GM23338 (cell line): ENCODE results near the gene EVC2.

Source experiments
- EZH2 ChIP-seq: fragments of 200-600 bp; sonication (generic); IDR thresholded peaks from one replicate; pipeline ENCODE4 v1.8.0; 2017; ENCODE audit warnings: antibody characterized with exemption, mild to moderate bottlenecking, low read depth; ENCODE audit not compliant: unreplicated experiment
- JUNB ChIP-seq: IDR thresholded peaks from one replicate; pipeline ENCODE4 v1.6.1; 2016; ENCODE audit warnings: antibody characterized with exemption; ENCODE audit not compliant: unreplicated experiment
- POLR2AphosphoS5 ChIP-seq: IDR thresholded peaks from 2 replicates; pipeline ENCODE4 v1.6.1; 2016; ENCODE audit warnings: antibody characterized with exemption, low read depth
- STAT1 ChIP-seq: IDR thresholded peaks from one replicate; pipeline ENCODE4 v1.6.1; 2016; ENCODE audit warnings: antibody characterized with exemption; ENCODE audit not compliant: unreplicated experiment
- TF ChIP-seq, protein P1 (sequence below), 2 experiments: fragments of 200-600 bp in 1 of 2; sonication (generic) in 1 of 2; conservative IDR thresholded peaks; 2 replicates each; pipeline versions ENCODE4 v1.5.1 to v1.6.1; 2016 to 2017; ENCODE audit warnings: antibody characterized with exemption in 2 of 2, low read depth in 2 of 2, mild to moderate bottlenecking in 2 of 2, moderate library complexity in 1 of 2
- TF ChIP-seq, protein P2 (sequence below): IDR thresholded peaks from one replicate; pipeline ENCODE4 v1.6.1; 2018; ENCODE audit warnings: antibody characterized with exemption; ENCODE audit not compliant: unreplicated experiment
- TF ChIP-seq, protein P3 (sequence below): fragments of 250-450 bp; sonication (Bioruptor Pico); IDR thresholded peaks from 2 replicates; pipeline ENCODE4 v1.5.0; 2020; ENCODE audit warnings: mild to moderate bottlenecking, moderate library complexity
- TF ChIP-seq, protein P4 (sequence below): IDR thresholded peaks from 2 replicates; pipeline ENCODE4 v1.6.1; 2016; ENCODE audit warnings: antibody characterized with exemption

DNA sequence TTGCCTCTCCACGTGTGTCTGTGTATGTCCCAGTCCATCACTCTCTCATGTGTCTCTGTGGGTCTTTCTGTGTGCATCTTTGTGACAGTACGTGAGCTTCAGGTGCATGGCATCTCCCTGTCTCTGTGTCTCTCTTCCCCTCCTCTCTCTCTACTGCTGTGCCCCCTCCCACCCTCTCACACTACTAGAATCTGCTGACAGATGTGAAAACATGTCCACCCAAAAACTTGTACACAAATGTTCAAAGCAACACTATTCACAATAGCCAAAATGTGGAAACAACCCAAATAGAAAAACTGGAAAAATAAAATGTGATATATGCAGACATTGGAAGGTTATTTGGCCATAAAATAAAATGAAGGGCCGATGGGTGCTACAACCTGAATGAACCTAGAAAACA lies 12.6 kb upstream of the EVC2 start:
- TF ChIP-seq, protein P1, sequence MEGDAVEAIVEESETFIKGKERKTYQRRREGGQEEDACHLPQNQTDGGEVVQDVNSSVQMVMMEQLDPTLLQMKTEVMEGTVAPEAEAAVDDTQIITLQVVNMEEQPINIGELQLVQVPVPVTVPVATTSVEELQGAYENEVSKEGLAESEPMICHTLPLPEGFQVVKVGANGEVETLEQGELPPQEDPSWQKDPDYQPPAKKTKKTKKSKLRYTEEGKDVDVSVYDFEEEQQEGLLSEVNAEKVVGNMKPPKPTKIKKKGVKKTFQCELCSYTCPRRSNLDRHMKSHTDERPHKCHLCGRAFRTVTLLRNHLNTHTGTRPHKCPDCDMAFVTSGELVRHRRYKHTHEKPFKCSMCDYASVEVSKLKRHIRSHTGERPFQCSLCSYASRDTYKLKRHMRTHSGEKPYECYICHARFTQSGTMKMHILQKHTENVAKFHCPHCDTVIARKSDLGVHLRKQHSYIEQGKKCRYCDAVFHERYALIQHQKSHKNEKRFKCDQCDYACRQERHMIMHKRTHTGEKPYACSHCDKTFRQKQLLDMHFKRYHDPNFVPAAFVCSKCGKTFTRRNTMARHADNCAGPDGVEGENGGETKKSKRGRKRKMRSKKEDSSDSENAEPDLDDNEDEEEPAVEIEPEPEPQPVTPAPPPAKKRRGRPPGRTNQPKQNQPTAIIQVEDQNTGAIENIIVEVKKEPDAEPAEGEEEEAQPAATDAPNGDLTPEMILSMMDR (conservative IDR thresholded peaks at IDR 0.05; ENCODE audit: low read depth in 2 of 2) = no peak
- no peak for TF ChIP-seq EZH2
- TF ChIP-seq JUNB = no peak
- TF ChIP-seq POLR2AphosphoS5 = no peak
- TF ChIP-seq, protein P2, sequence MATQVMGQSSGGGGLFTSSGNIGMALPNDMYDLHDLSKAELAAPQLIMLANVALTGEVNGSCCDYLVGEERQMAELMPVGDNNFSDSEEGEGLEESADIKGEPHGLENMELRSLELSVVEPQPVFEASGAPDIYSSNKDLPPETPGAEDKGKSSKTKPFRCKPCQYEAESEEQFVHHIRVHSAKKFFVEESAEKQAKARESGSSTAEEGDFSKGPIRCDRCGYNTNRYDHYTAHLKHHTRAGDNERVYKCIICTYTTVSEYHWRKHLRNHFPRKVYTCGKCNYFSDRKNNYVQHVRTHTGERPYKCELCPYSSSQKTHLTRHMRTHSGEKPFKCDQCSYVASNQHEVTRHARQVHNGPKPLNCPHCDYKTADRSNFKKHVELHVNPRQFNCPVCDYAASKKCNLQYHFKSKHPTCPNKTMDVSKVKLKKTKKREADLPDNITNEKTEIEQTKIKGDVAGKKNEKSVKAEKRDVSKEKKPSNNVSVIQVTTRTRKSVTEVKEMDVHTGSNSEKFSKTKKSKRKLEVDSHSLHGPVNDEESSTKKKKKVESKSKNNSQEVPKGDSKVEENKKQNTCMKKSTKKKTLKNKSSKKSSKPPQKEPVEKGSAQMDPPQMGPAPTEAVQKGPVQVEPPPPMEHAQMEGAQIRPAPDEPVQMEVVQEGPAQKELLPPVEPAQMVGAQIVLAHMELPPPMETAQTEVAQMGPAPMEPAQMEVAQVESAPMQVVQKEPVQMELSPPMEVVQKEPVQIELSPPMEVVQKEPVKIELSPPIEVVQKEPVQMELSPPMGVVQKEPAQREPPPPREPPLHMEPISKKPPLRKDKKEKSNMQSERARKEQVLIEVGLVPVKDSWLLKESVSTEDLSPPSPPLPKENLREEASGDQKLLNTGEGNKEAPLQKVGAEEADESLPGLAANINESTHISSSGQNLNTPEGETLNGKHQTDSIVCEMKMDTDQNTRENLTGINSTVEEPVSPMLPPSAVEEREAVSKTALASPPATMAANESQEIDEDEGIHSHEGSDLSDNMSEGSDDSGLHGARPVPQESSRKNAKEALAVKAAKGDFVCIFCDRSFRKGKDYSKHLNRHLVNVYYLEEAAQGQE = no peak
- TF ChIP-seq STAT1 = no peak
- TF ChIP-seq, protein P3, sequence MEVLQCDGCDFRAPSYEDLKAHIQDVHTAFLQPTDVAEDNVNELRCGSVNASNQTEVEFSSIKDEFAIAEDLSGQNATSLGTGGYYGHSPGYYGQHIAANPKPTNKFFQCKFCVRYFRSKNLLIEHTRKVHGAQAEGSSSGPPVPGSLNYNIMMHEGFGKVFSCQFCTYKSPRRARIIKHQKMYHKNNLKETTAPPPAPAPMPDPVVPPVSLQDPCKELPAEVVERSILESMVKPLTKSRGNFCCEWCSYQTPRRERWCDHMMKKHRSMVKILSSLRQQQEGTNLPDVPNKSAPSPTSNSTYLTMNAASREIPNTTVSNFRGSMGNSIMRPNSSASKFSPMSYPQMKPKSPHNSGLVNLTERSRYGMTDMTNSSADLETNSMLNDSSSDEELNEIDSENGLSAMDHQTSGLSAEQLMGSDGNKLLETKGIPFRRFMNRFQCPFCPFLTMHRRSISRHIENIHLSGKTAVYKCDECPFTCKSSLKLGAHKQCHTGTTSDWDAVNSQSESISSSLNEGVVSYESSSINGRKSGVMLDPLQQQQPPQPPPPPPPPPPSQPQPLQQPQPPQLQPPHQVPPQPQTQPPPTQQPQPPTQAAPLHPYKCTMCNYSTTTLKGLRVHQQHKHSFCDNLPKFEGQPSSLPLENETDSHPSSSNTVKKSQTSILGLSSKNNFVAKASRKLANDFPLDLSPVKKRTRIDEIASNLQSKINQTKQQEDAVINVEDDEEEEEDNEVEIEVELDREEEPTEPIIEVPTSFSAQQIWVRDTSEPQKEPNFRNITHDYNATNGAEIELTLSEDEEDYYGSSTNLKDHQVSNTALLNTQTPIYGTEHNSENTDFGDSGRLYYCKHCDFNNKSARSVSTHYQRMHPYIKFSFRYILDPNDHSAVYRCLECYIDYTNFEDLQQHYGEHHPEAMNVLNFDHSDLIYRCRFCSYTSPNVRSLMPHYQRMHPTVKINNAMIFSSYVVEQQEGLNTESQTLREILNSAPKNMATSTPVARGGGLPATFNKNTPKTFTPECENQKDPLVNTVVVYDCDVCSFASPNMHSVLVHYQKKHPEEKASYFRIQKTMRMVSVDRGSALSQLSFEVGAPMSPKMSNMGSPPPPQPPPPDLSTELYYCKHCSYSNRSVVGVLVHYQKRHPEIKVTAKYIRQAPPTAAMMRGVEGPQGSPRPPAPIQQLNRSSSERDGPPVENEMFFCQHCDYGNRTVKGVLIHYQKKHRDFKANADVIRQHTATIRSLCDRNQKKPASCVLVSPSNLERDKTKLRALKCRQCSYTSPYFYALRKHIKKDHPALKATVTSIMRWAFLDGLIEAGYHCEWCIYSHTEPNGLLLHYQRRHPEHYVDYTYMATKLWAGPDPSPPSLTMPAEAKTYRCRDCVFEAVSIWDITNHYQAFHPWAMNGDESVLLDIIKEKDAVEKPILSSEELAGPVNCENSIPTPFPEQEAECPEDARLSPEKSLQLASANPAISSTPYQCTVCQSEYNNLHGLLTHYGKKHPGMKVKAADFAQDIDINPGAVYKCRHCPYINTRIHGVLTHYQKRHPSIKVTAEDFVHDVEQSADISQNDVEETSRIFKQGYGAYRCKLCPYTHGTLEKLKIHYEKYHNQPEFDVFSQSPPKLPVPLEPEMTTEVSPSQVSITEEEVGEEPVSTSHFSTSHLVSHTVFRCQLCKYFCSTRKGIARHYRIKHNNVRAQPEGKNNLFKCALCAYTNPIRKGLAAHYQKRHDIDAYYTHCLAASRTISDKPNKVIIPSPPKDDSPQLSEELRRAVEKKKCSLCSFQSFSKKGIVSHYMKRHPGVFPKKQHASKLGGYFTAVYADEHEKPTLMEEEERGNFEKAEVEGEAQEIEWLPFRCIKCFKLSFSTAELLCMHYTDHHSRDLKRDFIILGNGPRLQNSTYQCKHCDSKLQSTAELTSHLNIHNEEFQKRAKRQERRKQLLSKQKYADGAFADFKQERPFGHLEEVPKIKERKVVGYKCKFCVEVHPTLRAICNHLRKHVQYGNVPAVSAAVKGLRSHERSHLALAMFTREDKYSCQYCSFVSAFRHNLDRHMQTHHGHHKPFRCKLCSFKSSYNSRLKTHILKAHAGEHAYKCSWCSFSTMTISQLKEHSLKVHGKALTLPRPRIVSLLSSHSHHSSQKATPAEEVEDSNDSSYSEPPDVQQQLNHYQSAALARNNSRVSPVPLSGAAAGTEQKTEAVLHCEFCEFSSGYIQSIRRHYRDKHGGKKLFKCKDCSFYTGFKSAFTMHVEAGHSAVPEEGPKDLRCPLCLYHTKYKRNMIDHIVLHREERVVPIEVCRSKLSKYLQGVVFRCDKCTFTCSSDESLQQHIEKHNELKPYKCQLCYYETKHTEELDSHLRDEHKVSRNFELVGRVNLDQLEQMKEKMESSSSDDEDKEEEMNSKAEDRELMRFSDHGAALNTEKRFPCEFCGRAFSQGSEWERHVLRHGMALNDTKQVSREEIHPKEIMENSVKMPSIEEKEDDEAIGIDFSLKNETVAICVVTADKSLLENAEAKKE (CRISPR knock-in tag) = no peak
- TF ChIP-seq, protein P4, sequence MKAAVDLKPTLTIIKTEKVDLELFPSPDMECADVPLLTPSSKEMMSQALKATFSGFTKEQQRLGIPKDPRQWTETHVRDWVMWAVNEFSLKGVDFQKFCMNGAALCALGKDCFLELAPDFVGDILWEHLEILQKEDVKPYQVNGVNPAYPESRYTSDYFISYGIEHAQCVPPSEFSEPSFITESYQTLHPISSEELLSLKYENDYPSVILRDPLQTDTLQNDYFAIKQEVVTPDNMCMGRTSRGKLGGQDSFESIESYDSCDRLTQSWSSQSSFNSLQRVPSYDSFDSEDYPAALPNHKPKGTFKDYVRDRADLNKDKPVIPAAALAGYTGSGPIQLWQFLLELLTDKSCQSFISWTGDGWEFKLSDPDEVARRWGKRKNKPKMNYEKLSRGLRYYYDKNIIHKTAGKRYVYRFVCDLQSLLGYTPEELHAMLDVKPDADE = no peak
